NCI-H146 treated with DMSO at 0.1 percent for 48 hours (cell line): ENCODE measurements around the gene PLA2R1.

Experiments
- DNase-seq: peaks from one replicate; lab custom pipeline; 2025; ENCODE audit not compliant: unreplicated experiment; lab: John Stamatoyannopoulos, UW

PLA2R1 gene

GRCh38 chr2:160062292-160063005 lies at the start of gene PLA2R1:
PLA2R1 (minus strand) TSS chr2:160062615; CDS start chr2:160062403, 212 bp downstream.
- DNase-seq = no peak

- DNase-seq = no peak
Observed at GRCh38 chr2:160110674-160111239, 48.3 kb upstream of the PLA2R1 start.

- DNase-seq = peak; percentile 6
Observed at GRCh38 chr2:160109939-160110673, 47.7 kb upstream of the PLA2R1 start.

- DNase-seq = no peak
Observed at GRCh38 chr2:160109243-160109642, 46.8 kb upstream of the PLA2R1 start.

GRCh38 chr2:160108646-160109045 lies 46.2 kb upstream of the PLA2R1 start:
- DNase-seq = no peak

- no peak for DNase-seq
Observed at GRCh38 chr2:160105366-160105765, 43.0 kb upstream of the PLA2R1 start.

GRCh38 chr2:160104115-160104514 lies 41.7 kb upstream of the PLA2R1 start:
- no peak for DNase-seq

GRCh38 chr2:160097326-160097725 lies 34.9 kb upstream of the PLA2R1 start:
- no peak for DNase-seq

- DNase-seq = no peak
Observed at GRCh38 chr2:160096409-160096808, 34.0 kb upstream of the PLA2R1 start.

- DNase-seq = no peak
Observed at GRCh38 chr2:160092445-160092844, 30.0 kb upstream of the PLA2R1 start.

- DNase-seq = no peak
Observed at GRCh38 chr2:160091381-160091780, 29.0 kb upstream of the PLA2R1 start.

GRCh38 chr2:160087854-160088745 lies 25.7 kb upstream of the PLA2R1 start:
- DNase-seq = no peak

- DNase-seq = no peak
Observed at GRCh38 chr2:160085662-160086061, 23.2 kb upstream of the PLA2R1 start.

- no peak for DNase-seq
Observed at GRCh38 chr2:160077912-160078810, 15.7 kb upstream of the PLA2R1 start.

GRCh38 chr2:160076914-160077313 lies 14.5 kb upstream of the PLA2R1 start:
- DNase-seq = no peak

- no peak for DNase-seq
Observed at GRCh38 chr2:160076241-160076640, 13.8 kb upstream of the PLA2R1 start.

- no peak for DNase-seq
Observed at GRCh38 chr2:160075171-160075570, 12.8 kb upstream of the PLA2R1 start.

- DNase-seq = no peak
Observed at GRCh38 chr2:160073284-160073888, 11.0 kb upstream of the PLA2R1 start.

GRCh38 chr2:160068906-160069305 lies 6.5 kb upstream of the PLA2R1 start:
- no peak for DNase-seq

- no peak for DNase-seq
Observed at GRCh38 chr2:160064916-160065315, 2.5 kb upstream of the PLA2R1 start.
